Caco-2 (cell line): ENCODE results near the gene LRRC3B. TPM values are rescaled to one million over a fixed set of nuclear protein-coding genes. Genes with fewer than 3 reads are reported as not detected.
A peak's percentile ranks its signal among the peaks of the same experiment; 100 is the strongest.

Experiments
- BruUV-seq: library from RNA; stranded (reverse); fragments of 400-500 nt; replicated peaks from 2 replicates; lab custom pipeline; 2021; lab: Mats Ljungman, UMichigan
- CTCF ChIA-PET: fragments of 300-600 bp; sonication (Branson Sonifier 250); formaldehyde crosslinking; loops from one replicate; lab custom pipeline; 2022; ENCODE audit warnings: antibody characterized with exemption; lab: Charles Lee
- POLR2A ChIA-PET: fragments of 300-600 bp; sonication (Branson Sonifier 250); formaldehyde crosslinking; loops from one replicate; lab custom pipeline; 2022; ENCODE audit warnings: antibody characterized with exemption; lab: Charles Lee
- DNase-seq, 2 experiments: peaks; one replicate each; pipeline versions ENCODE4 v3.0.0 to v3.0.0-alpha.2; 2020 to 2022
- H3K27me3 ChIP-seq: replicated peaks from 2 replicates; pipeline ENCODE4 v1.6.0; 2011; ENCODE audit warnings: low read length; ENCODE audit not compliant: control insufficient read depth, insufficient read depth
- H3K36me3 ChIP-seq: 2 replicates; pipeline ENCODE4 v1.5.1; 2011; ENCODE audit warnings: low read length; ENCODE audit not compliant: control insufficient read depth, insufficient read depth
- H3K4me1 ChIP-seq: fragments of 250-450 bp; sonication (Bioruptor Pico); 2 replicates; pipeline ENCODE4 v1.5.1; 2020; ENCODE audit warnings: mild to moderate bottlenecking
- H3K4me3 ChIP-seq: 2 replicates; pipeline ENCODE4 v1.5.1; 2011; ENCODE audit warnings: low read depth, mild to moderate bottlenecking, control low read depth, low read length
- H3K9me3 ChIP-seq: fragments of 250-450 bp; sonication (Bioruptor Pico); 2 replicates; pipeline ENCODE4 v1.5.1; 2020; ENCODE audit warnings: mild to moderate bottlenecking, moderate library complexity
- H3K27ac Mint-ChIP-seq: one replicate; pipeline ENCODE4 v1.8.0; 2022; ENCODE audit warnings: mixed read lengths; ENCODE audit not compliant: unreplicated experiment
- H3K27me3 Mint-ChIP-seq: one replicate; pipeline ENCODE4 v1.8.0; 2022; ENCODE audit warnings: mixed read lengths; ENCODE audit not compliant: insufficient read depth, unreplicated experiment
- H3K36me3 Mint-ChIP-seq: one replicate; pipeline ENCODE4 v1.8.0; 2022; ENCODE audit warnings: mild to moderate bottlenecking, mixed read lengths; ENCODE audit not compliant: insufficient read depth, unreplicated experiment
- H3K4me1 Mint-ChIP-seq: one replicate; pipeline ENCODE4 v1.8.0; 2022; ENCODE audit warnings: low read depth, mixed read lengths; ENCODE audit not compliant: unreplicated experiment
- H3K4me3 Mint-ChIP-seq: one replicate; pipeline ENCODE4 v1.8.0; 2022; ENCODE audit warnings: mild to moderate bottlenecking, moderate library complexity, mixed read lengths; ENCODE audit not compliant: unreplicated experiment
- H3K9me3 Mint-ChIP-seq: one replicate; pipeline ENCODE4 v1.8.0; 2022; ENCODE audit warnings: mixed read lengths; ENCODE audit not compliant: unreplicated experiment
- intact Hi-C: fragments of 100-400 bp; cut with micrococcal nuclease; formaldehyde crosslinking; loops from one replicate; pipeline ENCODE4 v1.10.0; 2022; ENCODE audit not compliant: unreplicated experiment
- total RNA-seq: library from RNA; stranded (reverse); gene quantifications from 2 replicates; pipeline ENCODE4 v1.2.3, GENCODE V29; 2022
- TF ChIP-seq, protein P1 (sequence below), 2 experiments: fragments of 200-600 bp in 1 of 2; IDR thresholded peaks; 1 replicate in 1 of 2; 2 replicates in 1 of 2; pipeline versions ENCODE4 v1.5.1 to v1.8.0; 2011 to 2022; ENCODE audit warnings: antibody characterized with exemption in 1 of 2, control low read depth in 1 of 2, inconsistent platforms in 1 of 2, low read depth in 1 of 2, low read length in 1 of 2, mild to moderate bottlenecking in 1 of 2, moderate library complexity in 1 of 2; ENCODE audit not compliant: insufficient read depth in 1 of 2, severe bottlenecking in 1 of 2, unreplicated experiment in 1 of 2

The LRRC3B gene
- total RNA-seq, 1 experiment from 2014 or later, result not detected

- Mint-ChIP-seq H3K27me3 (peaks cover 8% of the 10 kb centered on the region), H3K36me3 (no peaks in the 10 kb centered on the region), H3K4me1 (no peaks in the 10 kb centered on the region), H3K27ac (no peak overlapping the region), H3K4me3 (no peak overlapping the region), H3K9me3 (no peaks in the 10 kb centered on the region)
- DNase-seq, result no peak
- no peaks in the 10 kb centered on the region for H3K9me3 ChIP-seq
- BruUV-seq, result no TSS peak
- no peaks in the 10 kb centered on the region for H3K4me1 ChIP-seq
- H3K4me3 ChIP-seq, result no peak overlapping the region
- H3K27me3 ChIP-seq, result no peaks in the 10 kb centered on the region
- TF ChIP-seq, protein P1, sequence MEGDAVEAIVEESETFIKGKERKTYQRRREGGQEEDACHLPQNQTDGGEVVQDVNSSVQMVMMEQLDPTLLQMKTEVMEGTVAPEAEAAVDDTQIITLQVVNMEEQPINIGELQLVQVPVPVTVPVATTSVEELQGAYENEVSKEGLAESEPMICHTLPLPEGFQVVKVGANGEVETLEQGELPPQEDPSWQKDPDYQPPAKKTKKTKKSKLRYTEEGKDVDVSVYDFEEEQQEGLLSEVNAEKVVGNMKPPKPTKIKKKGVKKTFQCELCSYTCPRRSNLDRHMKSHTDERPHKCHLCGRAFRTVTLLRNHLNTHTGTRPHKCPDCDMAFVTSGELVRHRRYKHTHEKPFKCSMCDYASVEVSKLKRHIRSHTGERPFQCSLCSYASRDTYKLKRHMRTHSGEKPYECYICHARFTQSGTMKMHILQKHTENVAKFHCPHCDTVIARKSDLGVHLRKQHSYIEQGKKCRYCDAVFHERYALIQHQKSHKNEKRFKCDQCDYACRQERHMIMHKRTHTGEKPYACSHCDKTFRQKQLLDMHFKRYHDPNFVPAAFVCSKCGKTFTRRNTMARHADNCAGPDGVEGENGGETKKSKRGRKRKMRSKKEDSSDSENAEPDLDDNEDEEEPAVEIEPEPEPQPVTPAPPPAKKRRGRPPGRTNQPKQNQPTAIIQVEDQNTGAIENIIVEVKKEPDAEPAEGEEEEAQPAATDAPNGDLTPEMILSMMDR (IDR thresholded peaks at IDR 0.05; ENCODE audit: insufficient read depth in 1 of 2, low read depth in 1 of 2, low read length in 1 of 2, severe bottlenecking in 1 of 2, unreplicated experiment in 1 of 2), result no peak
- CTCF ChIA-PET, result no interaction called here
- no peaks in the 10 kb centered on the region for H3K36me3 ChIP-seq
- intact Hi-C loops, result no loop called here
- POLR2A ChIA-PET, result no interaction called here
Measured at GRCh38 chr3:26648461-26648860, 25.9 kb downstream of the LRRC3B start.

GRCh38 chr3:26652164-26652563, 29.6 kb downstream of the LRRC3B start:
- no peaks in the 10 kb centered on the region for H3K36me3 Mint-ChIP-seq
- H3K4me3 Mint-ChIP-seq, result no peak overlapping the region
- ChIA-PET CTCF (interaction anchor here (0.6 kb wide), 1 partner anchor 709 kb away, joined by 4 read pairs; no protein-coding TSS in a partner anchor), POLR2A (no interaction called here)
- DNase-seq, result no peak
- Histone ChIP-seq H3K4me1 (no peaks in the 10 kb centered on the region), H3K4me3 (no peak overlapping the region), H3K27me3 (no peaks in the 10 kb centered on the region), H3K36me3 (no peaks in the 10 kb centered on the region), H3K9me3 (no peaks in the 10 kb centered on the region)
- H3K27ac Mint-ChIP-seq, result no peak overlapping the region
- TF ChIP-seq, protein P1 (IDR thresholded peaks at IDR 0.05; ENCODE audit: insufficient read depth in 1 of 2, low read depth in 1 of 2, low read length in 1 of 2, severe bottlenecking in 1 of 2, unreplicated experiment in 1 of 2), result no peak
- no peaks in the 10 kb centered on the region for H3K4me1 Mint-ChIP-seq
- no peaks in the 10 kb centered on the region for H3K9me3 Mint-ChIP-seq
- intact Hi-C loops, result no loop called here
- peaks cover 5% of the 10 kb centered on the region for H3K27me3 Mint-ChIP-seq
- BruUV-seq, result no TSS peak

- Mint-ChIP-seq H3K27me3 (peaks cover 5% of the 10 kb centered on the region), H3K36me3 (no peaks in the 10 kb centered on the region), H3K27ac (peak overlapping the region; percentile 53), H3K4me3 (no peak overlapping the region), H3K4me1 (no peaks in the 10 kb centered on the region), H3K9me3 (no peaks in the 10 kb centered on the region)
- no peak for DNase-seq
- H3K9me3 ChIP-seq, result no peaks in the 10 kb centered on the region
- intact Hi-C loops, result no loop called here
- H3K4me1 ChIP-seq, result no peaks in the 10 kb centered on the region
- no peaks in the 10 kb centered on the region for H3K27me3 ChIP-seq
- no peak overlapping the region for H3K4me3 ChIP-seq
- BruUV-seq, result no TSS peak
- no peaks in the 10 kb centered on the region for H3K36me3 ChIP-seq
- TF ChIP-seq, protein P1 (IDR thresholded peaks at IDR 0.05; ENCODE audit: insufficient read depth in 1 of 2, low read depth in 1 of 2, low read length in 1 of 2, severe bottlenecking in 1 of 2, unreplicated experiment in 1 of 2), result no peak
- ChIA-PET CTCF (no interaction called here), POLR2A (interaction anchor here (0.6 kb wide), 1 partner anchor 85 kb away, joined by 4 read pairs; no protein-coding TSS in a partner anchor)
Measured at GRCh38 chr3:26653811-26654425, 31.3 kb downstream of the LRRC3B start.
